HG03066 (cell line): ENCODE data around the gene SMAD1.

Experiments
- ATAC-seq: cut with Tn5 transposase; IDR thresholded peaks from one replicate; pipeline ENCODE4 v1.9.1; 2021; ENCODE audit warnings: low read depth; ENCODE audit not compliant: unreplicated experiment

The SMAD1 gene

GRCh38 chr4:145481164-145481941 lies at the start of gene SMAD1:
TSS of gene SMAD1 (plus strand) at chr4:145481853. CDS start at chr4:145514614, 32,761 bp downstream.
- ATAC-seq: peak; percentile 47

GRCh38 chr4:145433684-145434083 lies 48.0 kb upstream of the SMAD1 start:
- ATAC-seq: no peak

- no peak for ATAC-seq
Observed at GRCh38 chr4:145435646-145436045, 46.0 kb upstream of the SMAD1 start.

GRCh38 chr4:145436114-145436513 lies 45.5 kb upstream of the SMAD1 start:
- ATAC-seq: no peak

- ATAC-seq: no peak
Observed at GRCh38 chr4:145436796-145437195, 44.9 kb upstream of the SMAD1 start.

- ATAC-seq: no peak
Observed at GRCh38 chr4:145437466-145437865, 44.2 kb upstream of the SMAD1 start.

GRCh38 chr4:145438298-145438697 lies 43.4 kb upstream of the SMAD1 start:
- ATAC-seq: no peak

GRCh38 chr4:145440292-145441007 lies 41.2 kb upstream of the SMAD1 start:
- ATAC-seq: no peak

GRCh38 chr4:145446184-145446583 lies 35.5 kb upstream of the SMAD1 start:
- peak; percentile 93 for ATAC-seq

- no peak for ATAC-seq
Observed at GRCh38 chr4:145451895-145452294, 29.8 kb upstream of the SMAD1 start.

GRCh38 chr4:145452447-145453162 lies 29.0 kb upstream of the SMAD1 start:
- no peak for ATAC-seq

- no peak for ATAC-seq
Observed at GRCh38 chr4:145453163-145453520, 28.5 kb upstream of the SMAD1 start.

GRCh38 chr4:145473203-145473602 lies 8.4 kb upstream of the SMAD1 start:
- no peak for ATAC-seq

GRCh38 chr4:145480257-145480656 lies 1.4 kb upstream of the SMAD1 start:
- ATAC-seq: no peak

GRCh38 chr4:145481942-145482208 lies 222 bp downstream of the SMAD1 start:
- ATAC-seq: no peak

GRCh38 chr4:145482209-145483037 lies 770 bp downstream of the SMAD1 start:
- ATAC-seq: peak; percentile 38

- ATAC-seq: no peak
Observed at GRCh38 chr4:145483514-145483913, 1.9 kb downstream of the SMAD1 start.

- ATAC-seq: no peak
Observed at GRCh38 chr4:145484225-145484846, 2.7 kb downstream of the SMAD1 start.

GRCh38 chr4:145485120-145485519 lies 3.5 kb downstream of the SMAD1 start:
- no peak for ATAC-seq

GRCh38 chr4:145486603-145487002 lies 5.0 kb downstream of the SMAD1 start:
- no peak for ATAC-seq
